Inferior parietal cortex (tissue), 1 donor: ENCODE measurements around the gene NPHP1.
"Not testable (repeated sequence)": the region's sequence is repeated elsewhere in the genome, so short reads cannot be mapped to it uniquely, and the experiment has no call there.

ENCODE experiments used
- DNase-seq: peaks from one replicate; pipeline ENCODE4 v3.0.0-alpha.2; 2016; ENCODE audit errors: extremely low spot score

NPHP1 gene

GRCh38 chr2:110198016-110198415 is 6.8 kb downstream of the NPHP1 start:
- no peak for DNase-seq

- no peak for DNase-seq
Observed at GRCh38 chr2:110197452-110197851, 7.4 kb downstream of the NPHP1 start.

- DNase-seq: not testable (repeated sequence)
Observed at GRCh38 chr2:110190169-110190568, 14.6 kb downstream of the NPHP1 start.

GRCh38 chr2:110182449-110182848 is 22.4 kb downstream of the NPHP1 start:
- no peak for DNase-seq

- DNase-seq: no peak
Observed at GRCh38 chr2:110180036-110180435, 24.8 kb downstream of the NPHP1 start.

- DNase-seq: no peak
Observed at GRCh38 chr2:110173523-110173922, 31.3 kb downstream of the NPHP1 start.

GRCh38 chr2:110172506-110172905 is 32.3 kb downstream of the NPHP1 start:
- DNase-seq: no peak

- no peak for DNase-seq
Observed at GRCh38 chr2:110170102-110170501, 34.7 kb downstream of the NPHP1 start.

GRCh38 chr2:110167326-110168000 is 37.4 kb downstream of the NPHP1 start:
- DNase-seq: no peak

- no peak for DNase-seq
Observed at GRCh38 chr2:110166266-110166665, 38.5 kb downstream of the NPHP1 start.

GRCh38 chr2:110157153-110157793 is 47.5 kb downstream of the NPHP1 start:
- DNase-seq: peak; percentile 72

GRCh38 chr2:110154828-110155227 is 50.0 kb downstream of the NPHP1 start:
- not testable (repeated sequence) for DNase-seq

GRCh38 chr2:110154188-110154587 is 50.6 kb downstream of the NPHP1 start:
- DNase-seq: not testable (repeated sequence)

- DNase-seq: no peak
Observed at GRCh38 chr2:110153416-110153815, 51.4 kb downstream of the NPHP1 start.

- DNase-seq: no peak
Observed at GRCh38 chr2:110152943-110153342, 51.9 kb downstream of the NPHP1 start.

- peak; percentile 13 for DNase-seq
Observed at GRCh38 chr2:110149330-110150220, 55.2 kb downstream of the NPHP1 start.

- DNase-seq: no peak
Observed at GRCh38 chr2:110146945-110147332, 57.9 kb downstream of the NPHP1 start.

GRCh38 chr2:110146183-110146944 is 58.4 kb downstream of the NPHP1 start:
- no peak for DNase-seq

- no peak for DNase-seq
Observed at GRCh38 chr2:110143982-110144381, 60.8 kb downstream of the NPHP1 start.

- DNase-seq: no peak
Observed at GRCh38 chr2:110140401-110140800, 64.4 kb downstream of the NPHP1 start.

- no peak for DNase-seq
Observed at GRCh38 chr2:110134025-110134424, 70.8 kb downstream of the NPHP1 start.

GRCh38 chr2:110131166-110131565 is 73.6 kb downstream of the NPHP1 start:
- no peak for DNase-seq
